HAP-1 (cell line): ENCODE data around the gene C3orf18.

ENCODE experiments used
- DNase-seq, 2 experiments: peaks; one replicate each; pipeline ENCODE4 v3.0.0-alpha.2; 2016 to 2020; ENCODE audit warnings: low spot score in 2 of 2
- H3K27me3 ChIP-seq: fragments of 250-450 bp; sonication (Bioruptor Pico); 2 replicates; pipeline ENCODE4 v1.5.1; 2020; ENCODE audit warnings: low read depth, mild to moderate bottlenecking, moderate library complexity
- H3K36me3 ChIP-seq: fragments of 250-450 bp; sonication (Bioruptor Pico); replicated peaks from 2 replicates; pipeline ENCODE4 v1.5.1; 2020; ENCODE audit warnings: mild to moderate bottlenecking
- H3K4me1 ChIP-seq: fragments of 250-450 bp; sonication (Bioruptor Pico); 2 replicates; pipeline ENCODE4 v1.5.1; 2020; ENCODE audit warnings: mild to moderate bottlenecking
- H3K4me3 ChIP-seq: fragments of 250-450 bp; sonication (Bioruptor Pico); 2 replicates; pipeline ENCODE4 v1.5.1; 2020; ENCODE audit warnings: mild to moderate bottlenecking, moderate library complexity
- H3K9me3 ChIP-seq: fragments of 250-450 bp; sonication (Bioruptor Pico); 2 replicates; pipeline ENCODE4 v1.5.1; 2020; ENCODE audit warnings: mild to moderate bottlenecking, moderate library complexity
- in situ Hi-C: fragments of 300-500 bp; cut with MboI; formaldehyde crosslinking; loops from 3 replicates; pipeline ENCODE4 v1.14.3; 2020; ENCODE audit warnings: low sequenced_read_pairs, inconsistent platforms, mixed read lengths

The C3orf18 gene

DNA sequence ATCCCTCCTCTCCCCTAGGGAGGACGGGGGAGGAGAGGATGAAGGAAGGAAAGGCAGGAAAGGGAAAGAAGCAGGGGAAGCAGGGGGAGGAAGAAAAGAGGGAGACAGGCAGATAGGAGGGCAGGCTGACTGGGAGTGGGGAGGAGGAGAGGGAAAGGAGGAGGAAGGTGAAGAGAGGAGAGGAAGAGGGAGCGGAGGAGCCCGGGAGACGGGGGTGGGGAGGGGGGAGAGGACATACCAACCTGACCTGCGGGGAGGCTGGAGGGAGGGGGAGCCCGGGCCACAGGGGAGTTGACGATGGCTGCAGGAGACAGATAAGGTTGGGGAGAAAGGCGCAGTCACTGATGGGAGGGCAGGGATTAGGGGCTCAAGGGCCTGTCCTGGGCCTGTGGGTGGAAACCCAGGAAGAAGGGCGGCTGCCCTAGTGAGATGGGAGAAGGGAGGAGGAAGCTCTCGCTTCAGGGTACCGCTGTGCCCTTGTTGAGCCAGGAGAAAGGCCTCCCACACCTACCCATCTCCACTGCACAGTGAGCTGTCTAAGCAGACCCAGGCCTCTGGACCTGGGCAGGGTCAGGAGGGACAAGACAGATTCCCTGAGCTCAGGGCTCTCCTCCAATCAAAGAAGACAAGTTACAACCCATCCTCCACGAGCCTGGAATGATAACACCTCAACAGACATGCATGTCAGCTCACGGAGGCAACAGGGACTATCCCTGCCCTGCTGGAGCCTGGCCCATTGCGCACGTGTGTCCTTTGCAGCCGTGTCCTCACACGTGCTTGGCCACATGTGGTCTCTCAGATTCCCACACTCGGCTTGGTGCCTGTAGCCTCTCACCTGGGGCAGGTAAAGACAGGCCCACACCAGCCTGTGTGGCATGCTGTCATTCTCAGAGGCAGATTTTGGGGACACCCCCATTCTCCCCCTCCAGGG, 27.9 kb downstream of the C3orf18 start:
- no peak overlapping the region for H3K4me3 ChIP-seq
- H3K4me1 ChIP-seq, result no peaks in the 10 kb centered on the region; the same call in 1 of the 2 replicates
- H3K36me3 ChIP-seq, result no peaks in the 10 kb centered on the region
- DNase-seq, result no peak
- no peaks in the 10 kb centered on the region for H3K27me3 ChIP-seq
- in situ Hi-C loops, result no loop called here
- no peaks in the 10 kb centered on the region for H3K9me3 ChIP-seq

- H3K27me3 ChIP-seq, result no peaks in the 10 kb centered on the region
- no peaks in the 10 kb centered on the region for H3K9me3 ChIP-seq
- DNase-seq, result no peak
- H3K4me1 ChIP-seq, result no peaks in the 10 kb centered on the region; the same call in 1 of the 2 replicates
- in situ Hi-C loops, result no loop called here
- no peak overlapping the region for H3K4me3 ChIP-seq
- no peaks in the 10 kb centered on the region for H3K36me3 ChIP-seq
These were observed 30.0 kb downstream of the C3orf18 start for GRCh38 chr3:50537421-50538129.

DNA sequence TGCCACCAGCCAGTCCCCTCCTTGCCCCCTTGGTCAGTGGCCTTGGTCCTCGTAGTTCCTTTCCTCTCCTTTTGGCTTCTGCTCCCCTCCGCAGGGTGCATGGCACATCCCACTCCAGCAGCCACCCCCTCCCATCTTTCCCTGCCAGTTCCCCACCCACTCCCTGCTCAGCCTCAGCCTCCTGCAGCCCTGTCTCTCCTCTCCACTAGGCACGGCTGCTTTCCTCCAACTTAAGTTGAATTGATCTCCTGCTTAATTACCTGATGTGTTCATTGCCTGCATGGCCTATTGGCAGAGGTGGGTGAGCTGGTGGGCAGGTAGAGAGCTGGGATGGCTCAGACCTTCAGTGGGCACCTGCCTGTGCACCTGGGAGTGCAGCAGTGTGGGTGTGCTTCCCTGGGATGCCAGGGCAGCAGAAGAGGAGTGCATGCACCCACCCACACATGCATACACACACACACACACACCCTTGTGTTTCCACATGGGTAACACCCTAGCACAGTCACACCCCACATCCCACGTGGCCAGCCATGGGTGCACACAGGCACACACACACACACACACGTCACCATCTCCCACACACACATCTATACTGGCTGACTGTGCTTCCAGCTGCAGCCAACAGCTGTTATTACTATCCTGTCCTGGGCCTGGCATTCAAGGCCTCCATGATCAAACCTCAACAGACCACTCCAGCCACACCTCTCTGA, 30.9 kb downstream of the C3orf18 start:
- Histone ChIP-seq H3K4me1 (no peaks in the 10 kb centered on the region; the same call in 1 of the 2 replicates), H3K27me3 (no peaks in the 10 kb centered on the region), H3K9me3 (no peaks in the 10 kb centered on the region), H3K4me3 (no peak overlapping the region), H3K36me3 (no peaks in the 10 kb centered on the region)
- in situ Hi-C loops, result no loop called here
- DNase-seq, result no peak

DNA sequence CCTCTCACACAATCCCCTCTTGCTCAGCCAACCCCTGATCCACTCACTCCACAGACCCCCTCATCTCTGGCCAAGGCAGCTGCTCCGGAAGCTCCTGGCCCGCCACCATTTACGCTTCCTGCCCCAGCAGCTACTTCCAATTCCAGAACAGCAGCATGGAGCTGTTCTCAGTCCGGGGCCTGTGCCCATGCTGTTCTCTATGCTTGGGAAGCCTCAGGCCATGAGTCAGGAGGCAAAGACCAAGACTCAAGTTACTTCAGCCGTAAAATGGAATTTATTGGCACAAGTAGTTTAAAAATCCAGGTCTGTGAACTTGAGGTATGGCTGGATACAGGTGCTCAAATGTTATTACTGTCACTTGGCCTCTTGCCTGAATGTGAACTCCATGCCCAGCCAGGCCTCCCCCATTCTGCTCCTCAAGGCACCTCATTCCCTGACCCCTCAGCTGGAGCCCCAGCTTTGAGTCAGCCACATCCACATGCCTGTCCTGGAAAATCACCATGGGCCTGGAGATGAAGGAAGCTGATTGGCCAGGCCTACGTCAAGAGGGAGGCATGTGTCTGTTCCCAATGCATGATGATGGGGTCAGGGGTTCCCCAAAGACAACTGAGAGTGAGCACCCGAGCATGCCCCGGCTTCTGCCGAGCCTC, 32.7 kb downstream of the C3orf18 start:
- Histone ChIP-seq H3K27me3 (no peaks in the 10 kb centered on the region), H3K36me3 (no peaks in the 10 kb centered on the region), H3K9me3 (no peaks in the 10 kb centered on the region), H3K4me1 (no peaks in the 10 kb centered on the region; the same call in 1 of the 2 replicates), H3K4me3 (no peak overlapping the region)
- in situ Hi-C loops, result no loop called here
- no peak for DNase-seq

GRCh38 chr3:50533807-50534461, 33.6 kb downstream of the C3orf18 start:
- Histone ChIP-seq H3K36me3 (no peaks in the 10 kb centered on the region), H3K27me3 (no peaks in the 10 kb centered on the region), H3K4me3 (no peak overlapping the region), H3K9me3 (no peaks in the 10 kb centered on the region), H3K4me1 (no peaks in the 10 kb centered on the region; the same call in 1 of the 2 replicates)
- no peak for DNase-seq
- in situ Hi-C loops, result no loop called here

GRCh38 chr3:50533316-50533715, 34.2 kb downstream of the C3orf18 start:
- no peak overlapping the region for H3K4me3 ChIP-seq
- in situ Hi-C loops, result no loop called here
- DNase-seq, result no peak
- H3K36me3 ChIP-seq, result no peaks in the 10 kb centered on the region
- no peaks in the 10 kb centered on the region for H3K27me3 ChIP-seq
- H3K4me1 ChIP-seq, result no peaks in the 10 kb centered on the region
- H3K9me3 ChIP-seq, result no peaks in the 10 kb centered on the region

DNA sequence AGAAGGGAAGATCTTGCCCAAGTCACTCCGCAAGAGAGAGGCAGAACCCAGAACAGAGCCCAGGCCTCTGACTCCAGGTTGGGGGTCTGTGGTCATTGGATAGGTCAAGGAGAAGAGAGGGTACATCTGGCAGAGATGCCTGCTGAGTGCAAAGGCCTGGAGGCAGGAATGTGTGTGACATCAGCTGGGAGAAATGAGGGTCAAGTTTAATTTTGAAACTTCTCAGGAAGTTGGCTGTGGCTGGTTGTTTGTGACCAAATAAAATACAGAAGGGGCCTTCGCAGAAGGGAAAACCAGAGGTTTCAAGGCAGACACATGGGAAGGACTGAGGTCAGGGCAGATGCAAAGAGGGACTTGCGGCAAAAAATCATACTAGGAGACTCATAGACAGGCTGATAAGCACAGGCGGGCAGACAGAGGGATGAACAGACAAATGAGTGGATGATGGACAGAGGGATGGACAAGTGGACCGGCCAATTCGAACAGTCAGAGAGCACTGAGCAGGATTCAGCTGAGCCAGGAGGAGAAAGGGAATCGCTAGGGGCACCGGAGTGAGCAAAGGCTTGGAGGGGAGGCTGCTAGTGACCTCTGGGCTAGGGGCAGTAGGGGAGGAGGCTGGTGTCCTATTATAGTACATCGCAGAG, 35.4 kb downstream of the C3orf18 start:
- H3K27me3 ChIP-seq, result no peaks in the 10 kb centered on the region
- no peaks in the 10 kb centered on the region for H3K4me1 ChIP-seq
- in situ Hi-C loops, result no loop called here
- no peak overlapping the region for H3K4me3 ChIP-seq
- no peak for DNase-seq
- H3K36me3 ChIP-seq, result no peaks in the 10 kb centered on the region
- H3K9me3 ChIP-seq, result no peaks in the 10 kb centered on the region

DNA sequence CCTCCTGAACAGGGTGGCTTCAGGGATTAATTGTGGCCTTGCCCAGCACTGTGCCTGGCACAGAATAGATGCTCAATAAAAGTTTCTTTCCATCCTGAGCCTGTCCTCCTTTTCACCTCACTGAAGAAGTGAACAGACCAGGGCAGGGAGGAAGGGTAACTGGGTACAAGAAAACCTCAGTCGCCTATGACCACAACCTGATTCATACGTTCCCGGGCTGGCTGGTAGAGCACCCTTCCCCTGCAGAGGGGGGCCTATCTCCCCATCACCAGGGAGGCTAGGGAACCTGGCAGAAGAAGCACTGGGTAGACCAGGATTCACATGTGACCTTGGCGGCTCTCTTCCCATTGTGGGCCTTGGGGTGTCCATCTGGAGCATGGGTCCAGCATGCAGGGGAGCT, 36.3 kb downstream of the C3orf18 start:
- in situ Hi-C loops, result no loop called here
- H3K36me3 ChIP-seq, result no peaks in the 10 kb centered on the region
- no peak overlapping the region for H3K4me3 ChIP-seq
- DNase-seq, result no peak
- no peaks in the 10 kb centered on the region for H3K9me3 ChIP-seq
- no peaks in the 10 kb centered on the region for H3K27me3 ChIP-seq
- no peaks in the 10 kb centered on the region for H3K4me1 ChIP-seq

- H3K9me3 ChIP-seq, result no peaks in the 10 kb centered on the region
- DNase-seq, result no peak
- no peaks in the 10 kb centered on the region for H3K36me3 ChIP-seq
- in situ Hi-C loops, result no loop called here
- H3K4me3 ChIP-seq, result no peak overlapping the region
- H3K4me1 ChIP-seq, result no peaks in the 10 kb centered on the region
- no peaks in the 10 kb centered on the region for H3K27me3 ChIP-seq
These were observed 37.3 kb downstream of the C3orf18 start for GRCh38 chr3:50530001-50530970.

GRCh38 chr3:50525987-50526386, 41.6 kb downstream of the C3orf18 start:
- H3K9me3 ChIP-seq, result no peaks in the 10 kb centered on the region

GRCh38 chr3:50525191-50525910, 42.2 kb downstream of the C3orf18 start:
- H3K4me1 ChIP-seq, result peaks cover 32% of the 10 kb centered on the region
- in situ Hi-C loops, result no loop called here
- H3K27me3 ChIP-seq, result no peaks in the 10 kb centered on the region
- H3K9me3 ChIP-seq, result no peaks in the 10 kb centered on the region
- H3K36me3 ChIP-seq, result no peaks in the 10 kb centered on the region
- H3K4me3 ChIP-seq, result no peak overlapping the region
- no peak for DNase-seq

More at GRCh38 chr3:50525987-50526386, 41.6 kb downstream of the C3orf18 start:
- H3K36me3 ChIP-seq, result no peaks in the 10 kb centered on the region
- DNase-seq, result peak in 1 of 2 experiments; percentile 73
- H3K4me3 ChIP-seq, result no peak overlapping the region
- no peaks in the 10 kb centered on the region for H3K27me3 ChIP-seq
- in situ Hi-C loops, result no loop called here
- peaks cover 28% of the 10 kb centered on the region for H3K4me1 ChIP-seq
